ENCODE data around the gene GIN1. TPM values are rescaled to one million over a fixed set of nuclear protein-coding genes. Genes with fewer than 3 reads are reported as not detected.
"Not testable (repeated sequence)": the region's sequence is repeated elsewhere in the genome, so short reads cannot be mapped to it uniquely, and the experiment has no call there.

The GIN1 gene, protein sequence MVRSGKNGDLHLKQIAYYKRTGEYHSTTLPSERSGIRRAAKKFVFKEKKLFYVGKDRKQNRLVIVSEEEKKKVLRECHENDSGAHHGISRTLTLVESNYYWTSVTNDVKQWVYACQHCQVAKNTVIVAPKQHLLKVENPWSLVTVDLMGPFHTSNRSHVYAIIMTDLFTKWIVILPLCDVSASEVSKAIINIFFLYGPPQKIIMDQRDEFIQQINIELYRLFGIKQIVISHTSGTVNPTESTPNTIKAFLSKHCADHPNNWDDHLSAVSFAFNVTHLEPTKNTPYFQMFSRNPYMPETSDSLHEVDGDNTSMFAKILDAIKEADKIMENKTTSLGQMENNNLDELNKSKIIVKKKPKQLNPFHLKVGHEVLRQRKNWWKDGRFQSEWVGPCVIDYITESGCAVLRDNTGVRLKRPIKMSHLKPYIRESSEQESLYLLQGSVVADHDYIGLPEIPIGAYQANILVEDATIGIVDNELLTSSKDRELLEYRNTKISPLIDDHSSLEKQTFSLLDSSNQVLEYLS
- total RNA-seq: 10 to 100 TPM in 1 of 2 experiments, 1 to 10 TPM in 1; 7.5 to 14.9 TPM

DNA sequence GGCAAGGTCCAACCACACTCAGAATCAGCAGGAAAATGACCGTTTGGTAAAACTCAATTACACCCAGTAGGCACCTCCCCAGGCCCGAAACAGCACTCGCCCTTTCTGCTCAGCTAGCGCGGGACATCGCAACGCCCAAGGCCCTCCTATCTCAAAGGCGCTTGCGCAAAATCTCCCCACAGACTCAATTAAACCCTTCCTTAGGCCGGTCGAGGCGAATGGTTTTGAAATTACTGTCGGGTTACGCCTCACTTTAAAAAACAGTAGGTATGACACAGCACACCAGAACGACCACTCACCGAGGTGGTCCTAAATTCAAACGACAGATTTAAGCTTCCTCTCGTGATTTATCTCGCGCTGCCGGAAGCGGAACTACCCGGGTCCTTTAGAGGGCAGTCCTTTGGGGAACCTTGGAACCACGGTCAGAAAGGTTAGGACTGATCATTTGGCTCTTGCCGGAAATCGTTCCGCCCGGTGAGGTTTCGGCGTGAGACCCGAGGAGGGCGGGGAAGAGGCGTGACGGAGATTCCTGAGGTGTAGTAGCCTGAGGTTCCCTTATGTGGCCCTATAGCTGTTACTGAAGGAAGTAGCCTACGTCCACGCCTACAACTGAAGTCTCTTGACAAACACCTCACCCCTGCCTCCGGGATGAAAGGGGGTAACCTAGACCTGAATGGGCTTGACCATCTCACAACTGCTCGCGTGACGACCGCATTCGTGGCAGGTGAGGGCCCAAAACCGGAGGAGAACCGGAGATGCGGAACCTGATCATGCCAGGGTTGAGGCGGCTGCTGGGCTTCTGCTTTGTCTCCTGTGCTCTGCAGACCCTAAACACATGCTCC, at the start of gene GIN1, which contains the start of gene PPIP5K2:
TSS of gene GIN1 (minus strand) at position 374 of the 842 bp plus-strand sequence. CDS start 11,431 bp downstream, outside the sequence.
TSS of gene PPIP5K2 (plus strand) at position 537 of the 842 bp plus-strand sequence. CDS start 9,289 bp downstream, outside the sequence.
- H3K36me3 Mint-ChIP-seq (ENCODE audit: low read depth): peaks cover 14% of the 10 kb centered on the region
- DNase-seq: peak; percentile 97
- H3K4me3 Mint-ChIP-seq: peak within 1 kb of the TSS; percentile 85
- ChIA-PET POLR2A (interaction anchor here (0.7 to 2.1 kb wide), 18 partner anchors 8 to 356 kb away, joined by 3 to 12 read pairs (median 4); partner anchors contain the start of gene MACIR), CTCF (interaction anchor here (0.7 to 2.0 kb wide), 6 partner anchors 8 to 438 kb away, joined by 3 to 10 read pairs (median 6); no protein-coding TSS in a partner anchor)
- no peaks in the 10 kb centered on the region for H3K9me3 Mint-ChIP-seq (ENCODE audit: insufficient read depth)
- no peaks in the 10 kb centered on the region for H3K27me3 Mint-ChIP-seq (ENCODE audit: low read depth)
- H3K4me1 Mint-ChIP-seq (ENCODE audit: low read depth): peaks cover 31% of the 10 kb centered on the region
- H3K27ac Mint-ChIP-seq: peak within 1 kb of the TSS; percentile 96
- ATAC-seq: peak; percentile 93

DNA sequence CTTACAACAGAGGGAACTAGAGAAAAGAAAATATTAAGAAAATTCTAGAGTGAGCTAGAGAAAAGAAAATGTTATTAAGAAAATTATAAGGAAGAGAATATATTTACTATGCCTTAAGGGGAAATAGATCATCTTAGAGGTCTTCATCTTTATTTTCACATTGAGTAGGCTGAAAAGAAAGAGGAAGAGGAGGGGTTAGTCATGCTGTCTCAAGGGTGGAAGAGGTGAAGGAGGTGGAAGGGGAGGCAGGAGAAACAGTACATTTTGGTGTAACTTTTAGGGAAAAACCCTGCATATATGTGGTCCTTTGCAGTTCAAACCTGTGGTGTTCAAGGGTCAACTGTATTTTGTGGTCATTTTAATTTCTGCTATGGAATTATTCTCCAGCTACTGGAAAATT, 46.8 kb upstream of the GIN1 start:
- DNase-seq (no peak), ATAC-seq (no peak)
- peaks cover 34% of the 10 kb centered on the region for H3K36me3 Mint-ChIP-seq (ENCODE audit: low read depth)
- H3K4me1 Mint-ChIP-seq (ENCODE audit: low read depth): peaks cover 6% of the 10 kb centered on the region
- no peak overlapping the region for H3K27ac Mint-ChIP-seq
- ChIA-PET POLR2A (no interaction called here), CTCF (interaction anchor here (0.7 kb wide), 1 partner anchor 11 kb away, joined by 3 read pairs; no protein-coding TSS in a partner anchor)
- H3K27me3 Mint-ChIP-seq (ENCODE audit: low read depth): no peaks in the 10 kb centered on the region
- H3K9me3 Mint-ChIP-seq (ENCODE audit: insufficient read depth): no peaks in the 10 kb centered on the region
- no peak overlapping the region for H3K4me3 Mint-ChIP-seq

DNA sequence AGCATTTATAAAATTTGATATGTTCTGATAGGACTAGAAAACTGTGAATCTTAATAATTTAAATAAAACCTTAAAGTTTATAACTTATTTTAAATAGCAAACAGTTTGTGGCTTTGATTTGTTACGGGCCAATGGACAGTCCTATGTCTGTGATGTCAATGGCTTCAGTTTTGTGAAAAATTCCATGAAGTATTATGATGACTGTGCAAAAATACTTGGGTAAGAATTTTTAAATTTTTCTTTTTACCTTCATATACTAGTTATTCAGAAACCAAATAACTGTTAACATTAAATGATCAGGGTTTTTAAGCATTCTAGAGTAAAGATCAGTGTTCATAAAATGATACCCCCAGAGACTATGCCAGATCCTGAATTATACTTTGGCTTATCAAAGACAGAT, 31.2 kb upstream of the GIN1 start:
- DNase-seq: no peak
- Mint-ChIP-seq H3K27ac (no peak overlapping the region), H3K9me3 (ENCODE audit: insufficient read depth) (no peaks in the 10 kb centered on the region), H3K4me3 (no peak overlapping the region), H3K27me3 (ENCODE audit: low read depth) (no peaks in the 10 kb centered on the region), H3K4me1 (ENCODE audit: low read depth) (no peaks in the 10 kb centered on the region), H3K36me3 (ENCODE audit: low read depth) (peaks cover 24% of the 10 kb centered on the region)
- ChIA-PET POLR2A (no interaction called here), CTCF (no interaction called here)
- ATAC-seq: no peak

DNA sequence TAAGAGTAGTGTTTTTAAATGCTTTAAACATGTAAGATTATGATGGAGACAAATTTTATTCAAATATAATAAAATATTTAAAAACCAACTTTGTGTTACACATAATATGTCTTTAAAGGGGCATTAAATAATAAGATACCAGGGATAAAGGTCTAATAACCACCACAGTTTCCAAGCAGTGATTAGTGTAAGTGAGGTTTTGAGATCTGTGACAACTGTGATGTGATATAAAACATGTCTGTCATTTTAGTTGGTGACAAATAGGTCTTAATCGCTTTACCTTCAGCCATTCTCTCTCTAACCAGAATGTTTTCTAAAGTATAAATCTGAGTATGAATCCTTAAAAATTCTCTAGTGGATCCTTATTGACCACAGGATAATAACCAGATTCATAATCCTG, 28.3 kb upstream of the GIN1 start:
- ATAC-seq: no peak
- Mint-ChIP-seq H3K27me3 (ENCODE audit: low read depth) (no peaks in the 10 kb centered on the region), H3K4me1 (ENCODE audit: low read depth) (no peaks in the 10 kb centered on the region), H3K9me3 (ENCODE audit: insufficient read depth) (no peaks in the 10 kb centered on the region), H3K27ac (no peak overlapping the region), H3K36me3 (ENCODE audit: low read depth) (peaks cover 6% of the 10 kb centered on the region), H3K4me3 (no peak overlapping the region)
- DNase-seq: no peak
- ChIA-PET CTCF (no interaction called here), POLR2A (no interaction called here)

DNA sequence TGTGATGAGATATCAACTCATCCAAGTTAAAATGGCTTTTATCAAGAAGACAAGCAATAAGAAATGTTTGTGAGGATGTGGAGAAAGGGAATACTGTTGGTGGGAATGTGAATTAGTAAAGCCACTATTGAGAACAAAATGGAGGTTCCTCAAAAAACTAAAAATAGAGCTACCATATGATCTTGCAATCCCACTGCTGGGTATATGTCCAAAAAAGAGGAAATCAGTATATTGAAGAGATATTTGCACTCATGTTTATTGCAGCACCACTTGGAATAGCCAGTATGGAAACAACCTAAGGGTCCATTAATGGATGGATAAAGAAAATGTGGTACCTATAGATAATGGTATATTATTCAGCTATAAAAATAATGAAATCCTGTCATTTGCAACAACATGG, 25.3 kb upstream of the GIN1 start:
- Mint-ChIP-seq H3K36me3 (ENCODE audit: low read depth) (peaks cover 11% of the 10 kb centered on the region), H3K27me3 (ENCODE audit: low read depth) (no peaks in the 10 kb centered on the region), H3K4me3 (no peak overlapping the region), H3K9me3 (ENCODE audit: insufficient read depth) (no peaks in the 10 kb centered on the region), H3K27ac (no peak overlapping the region), H3K4me1 (ENCODE audit: low read depth) (no peaks in the 10 kb centered on the region)
- DNase-seq: no peak
- ATAC-seq: no peak
- ChIA-PET POLR2A (no interaction called here), CTCF (interaction anchor here (1.0 kb wide), 2 partner anchors 79 to 365 kb away, joined by 3 to 4 read pairs; no protein-coding TSS in a partner anchor)

DNA sequence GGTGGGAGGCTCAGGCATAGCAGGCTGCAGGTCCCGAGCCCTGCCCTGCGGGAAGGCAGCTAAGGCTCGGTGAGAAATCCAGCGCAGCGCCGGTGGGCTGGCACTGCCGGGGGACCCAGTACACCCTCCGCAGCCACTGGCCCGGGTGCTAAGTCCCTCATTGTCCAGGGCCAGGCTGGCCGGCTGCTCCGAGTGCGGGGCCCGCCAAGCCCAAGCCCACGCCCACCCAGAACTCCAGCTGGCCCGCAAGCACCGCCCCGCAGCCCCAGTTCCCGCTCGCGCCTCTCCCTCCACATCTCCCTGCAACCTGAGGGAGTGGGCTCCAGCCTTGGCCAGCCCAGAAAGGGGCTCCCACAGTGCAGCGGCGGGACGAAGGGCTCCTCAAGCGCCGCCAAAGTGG, 22.2 kb upstream of the GIN1 start:
- H3K4me3 Mint-ChIP-seq; POLR2A ChIA-PET; DNase-seq; H3K27me3 Mint-ChIP-seq (ENCODE audit: low read depth); H3K4me1 Mint-ChIP-seq (ENCODE audit: low read depth); H3K9me3 Mint-ChIP-seq (ENCODE audit: insufficient read depth); ATAC-seq; CTCF ChIA-PET; H3K27ac Mint-ChIP-seq: not testable (repeated sequence)
- peaks cover 22% of the 10 kb centered on the region for H3K36me3 Mint-ChIP-seq (ENCODE audit: low read depth)

DNA sequence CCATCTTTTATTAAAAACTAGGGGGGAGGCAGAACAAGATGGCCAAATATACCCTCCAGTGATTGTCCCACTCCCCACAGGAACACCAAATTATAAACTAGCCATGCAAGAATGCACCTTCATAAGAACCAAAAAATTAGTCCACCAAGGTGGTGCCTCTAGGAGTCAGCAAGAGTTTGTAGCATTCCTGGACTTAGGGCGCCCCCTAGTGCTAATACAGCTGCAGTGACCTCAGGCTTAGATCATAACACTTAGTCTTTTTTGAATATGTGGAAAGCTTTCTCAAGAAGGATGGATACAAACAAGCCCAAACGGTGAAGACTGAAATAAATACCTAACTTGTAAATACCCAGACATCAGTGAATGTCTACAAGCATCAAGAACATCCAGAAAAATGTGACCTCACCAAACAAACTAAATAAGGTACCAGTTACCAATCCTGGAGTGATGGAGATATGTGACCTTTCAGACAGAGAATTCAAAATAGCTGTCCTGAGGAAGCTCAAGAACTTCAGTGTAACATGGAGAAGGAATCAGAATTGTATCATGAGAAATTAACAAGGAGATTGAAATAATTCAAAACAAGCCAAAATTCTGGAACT, 19.4 kb upstream of the GIN1 start:
- POLR2A ChIA-PET: interaction anchor here (0.9 kb wide), 1 partner anchor 19 kb away, joined by 3 read pairs; no protein-coding TSS in a partner anchor

DNA sequence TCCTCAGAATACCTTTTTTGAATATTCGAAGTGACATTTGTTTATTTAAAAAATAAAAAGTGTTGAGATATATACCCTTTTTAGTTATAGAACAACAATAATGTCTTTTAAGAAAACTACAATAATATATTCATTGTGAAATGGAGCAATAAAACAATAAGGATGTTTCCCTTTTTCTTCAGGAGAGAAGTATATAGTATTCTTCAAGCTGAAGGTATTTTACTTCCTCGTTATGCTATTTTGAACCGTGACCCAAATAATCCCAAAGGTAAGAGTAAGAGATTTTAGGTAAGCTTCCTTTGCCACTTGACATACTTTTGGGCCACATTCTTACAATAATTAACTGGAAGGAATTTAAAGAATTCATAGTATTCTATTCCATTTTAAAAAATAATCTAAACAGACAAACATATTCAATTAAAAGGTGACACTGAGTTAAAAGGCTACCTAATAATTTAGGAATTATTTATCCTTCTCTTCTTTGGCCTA, 18.3 kb upstream of the GIN1 start:
- Mint-ChIP-seq H3K27me3 (ENCODE audit: low read depth) (no peaks in the 10 kb centered on the region), H3K36me3 (ENCODE audit: low read depth) (peaks cover 29% of the 10 kb centered on the region), H3K4me1 (ENCODE audit: low read depth) (no peaks in the 10 kb centered on the region), H3K27ac (no peak overlapping the region), H3K9me3 (ENCODE audit: insufficient read depth) (no peaks in the 10 kb centered on the region), H3K4me3 (no peak overlapping the region)
- no peak for DNase-seq
- no peak for ATAC-seq
- CTCF ChIA-PET: interaction anchor here (0.8 to 3.5 kb wide), 11 partner anchors 17 to 456 kb away, joined by 3 to 21 read pairs (median 5); no protein-coding TSS in a partner anchor
- POLR2A ChIA-PET: interaction anchor here (0.6 kb wide), 1 partner anchor 18 kb away, joined by 4 read pairs; the partner anchor contains the start of genes GIN1 and PPIP5K2

More for the DNA sequence above, 19.4 kb upstream of the GIN1 start:
- no peak overlapping the region for H3K4me3 Mint-ChIP-seq
- CTCF ChIA-PET: interaction anchor here (0.8 to 3.5 kb wide), 37 partner anchors 8 to 602 kb away, joined by 3 to 21 read pairs (median 4); partner anchors contain the start of genes GIN1 and PPIP5K2
- H3K27me3 Mint-ChIP-seq (ENCODE audit: low read depth): no peaks in the 10 kb centered on the region
- peak; percentile 88 for DNase-seq
- peak; percentile 93 for ATAC-seq
- no peak overlapping the region for H3K27ac Mint-ChIP-seq
- H3K4me1 Mint-ChIP-seq (ENCODE audit: low read depth): no peaks in the 10 kb centered on the region
- no peaks in the 10 kb centered on the region for H3K9me3 Mint-ChIP-seq (ENCODE audit: insufficient read depth)
- H3K36me3 Mint-ChIP-seq (ENCODE audit: low read depth): peaks cover 29% of the 10 kb centered on the region

DNA sequence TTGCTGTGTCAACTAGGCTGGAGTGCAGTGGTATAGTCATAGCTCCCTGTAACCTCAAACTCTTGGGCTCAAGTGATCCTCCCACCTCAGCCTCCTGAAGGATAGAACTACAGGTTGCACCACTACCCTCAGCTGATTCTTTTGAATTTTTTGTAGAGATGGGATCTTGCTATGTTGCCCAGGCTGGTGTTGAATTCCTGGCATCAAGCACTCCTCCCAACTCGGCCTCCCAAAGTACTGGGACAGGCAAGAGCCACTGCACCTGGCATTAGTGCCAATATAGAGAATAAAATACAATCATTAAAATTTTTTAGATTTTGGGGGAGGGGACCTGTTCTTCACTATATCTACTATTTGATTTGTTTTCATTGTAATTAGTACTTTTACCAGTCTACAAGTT, 15.5 kb upstream of the GIN1 start:
- ATAC-seq (no peak), DNase-seq (no peak)
- Mint-ChIP-seq H3K36me3 (ENCODE audit: low read depth) (peaks cover 26% of the 10 kb centered on the region), H3K4me1 (ENCODE audit: low read depth) (peaks cover 4% of the 10 kb centered on the region), H3K27me3 (ENCODE audit: low read depth) (no peaks in the 10 kb centered on the region), H3K4me3 (no peak overlapping the region), H3K9me3 (ENCODE audit: insufficient read depth) (no peaks in the 10 kb centered on the region), H3K27ac (no peak overlapping the region)
- ChIA-PET POLR2A (no interaction called here), CTCF (interaction anchor here (1.0 to 1.1 kb wide), 2 partner anchors 89 to 355 kb away, joined by 3 to 4 read pairs; no protein-coding TSS in a partner anchor)

DNA sequence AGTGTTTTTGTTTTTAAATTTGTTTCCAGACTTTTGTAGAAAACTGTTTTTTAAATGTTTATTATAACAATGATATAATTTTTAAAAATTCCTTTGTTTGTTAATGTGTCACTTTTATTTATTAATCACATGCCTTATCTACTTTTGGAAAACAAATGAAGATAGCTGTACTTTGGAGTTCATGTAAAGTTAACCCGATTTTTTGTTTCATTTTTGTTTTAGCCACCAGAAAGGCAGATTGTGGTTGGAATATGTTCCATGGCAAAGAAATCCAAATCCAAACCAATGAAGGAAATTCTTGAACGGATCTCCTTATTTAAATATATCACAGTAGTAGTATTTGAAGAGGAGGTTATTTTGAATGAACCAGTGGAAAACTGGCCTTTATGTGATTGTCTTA, 13.3 kb upstream of the GIN1 start:
- ATAC-seq (no peak), DNase-seq (no peak)
- Mint-ChIP-seq H3K4me1 (ENCODE audit: low read depth) (peaks cover 4% of the 10 kb centered on the region), H3K27ac (no peak overlapping the region), H3K27me3 (ENCODE audit: low read depth) (no peaks in the 10 kb centered on the region), H3K36me3 (ENCODE audit: low read depth) (peaks cover 19% of the 10 kb centered on the region), H3K9me3 (ENCODE audit: insufficient read depth) (no peaks in the 10 kb centered on the region), H3K4me3 (no peak overlapping the region)
- POLR2A ChIA-PET: interaction anchor here (2.0 kb wide), 1 partner anchor 13 kb away, joined by 10 read pairs; the partner anchor contains the start of genes GIN1 and PPIP5K2
- CTCF ChIA-PET: interaction anchor here (2.4 kb wide), 1 partner anchor 451 kb away, joined by 6 read pairs; no protein-coding TSS in a partner anchor

DNA sequence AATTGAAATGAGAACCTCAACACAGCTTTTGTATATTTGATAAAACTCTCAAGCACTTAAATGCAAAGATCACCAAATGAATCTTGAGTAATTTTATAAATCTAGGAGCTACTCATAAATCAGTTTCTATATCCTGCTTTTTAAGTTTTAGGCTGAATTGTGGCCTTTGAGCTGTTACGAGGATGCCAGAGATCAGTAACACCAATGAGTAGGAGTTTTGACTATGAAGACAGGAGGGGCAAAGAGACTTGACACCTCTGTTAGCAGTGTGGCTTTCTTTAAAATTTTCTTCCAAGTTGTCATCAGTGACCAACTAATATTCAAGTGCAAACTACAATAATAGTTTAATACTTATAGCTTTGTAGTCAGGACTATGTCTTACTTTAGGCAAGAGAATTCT, 12.7 kb upstream of the GIN1 start:
- Mint-ChIP-seq H3K27ac (no peak overlapping the region), H3K9me3 (ENCODE audit: insufficient read depth) (no peaks in the 10 kb centered on the region), H3K4me3 (no peak overlapping the region), H3K36me3 (ENCODE audit: low read depth) (peaks cover 19% of the 10 kb centered on the region), H3K27me3 (ENCODE audit: low read depth) (no peaks in the 10 kb centered on the region), H3K4me1 (ENCODE audit: low read depth) (peaks cover 4% of the 10 kb centered on the region)
- DNase-seq: no peak
- ChIA-PET POLR2A (interaction anchor here (2.0 kb wide), 1 partner anchor 13 kb away, joined by 10 read pairs; the partner anchor contains the start of genes GIN1 and PPIP5K2), CTCF (interaction anchor here (0.7 to 2.4 kb wide), 2 partner anchors 13 to 451 kb away, joined by 3 to 6 read pairs; partner anchors contain the start of genes GIN1 and PPIP5K2)
- no peak for ATAC-seq

Data from activated CD8-positive, alpha-beta T cell treated with anti-CD3 and anti-CD28 coated beads, Interleukin-2, amount 10 ng/mL, durations not matched to agents 7 days and 5 days (primary cell).